Stimulated activated CD8-positive, alpha-beta memory T cell treated with anti-CD3 and anti-CD28 coated beads, Interleukin-15, amount 100 ng/mL, for 48 hours (primary cell): ENCODE measurements around the gene CNTNAP2.
"Not testable (repeated sequence)": the region's sequence is repeated elsewhere in the genome, so short reads cannot be mapped to it uniquely, and the experiment has no call there.

ENCODE experiments used
- DNase-seq, 2 donors: peaks; one replicate each; pipeline ENCODE4 v3.0.0-alpha.2; 2020; ENCODE audit warnings: low read depth in 2 of 2

The CNTNAP2 gene

GRCh38 chr7:148022832-148023231, 1906.2 kb downstream of the CNTNAP2 start:
- DNase-seq: no peak

- no peak for DNase-seq
Observed at GRCh38 chr7:148026713-148027112, 1910.1 kb downstream of the CNTNAP2 start.

DNA sequence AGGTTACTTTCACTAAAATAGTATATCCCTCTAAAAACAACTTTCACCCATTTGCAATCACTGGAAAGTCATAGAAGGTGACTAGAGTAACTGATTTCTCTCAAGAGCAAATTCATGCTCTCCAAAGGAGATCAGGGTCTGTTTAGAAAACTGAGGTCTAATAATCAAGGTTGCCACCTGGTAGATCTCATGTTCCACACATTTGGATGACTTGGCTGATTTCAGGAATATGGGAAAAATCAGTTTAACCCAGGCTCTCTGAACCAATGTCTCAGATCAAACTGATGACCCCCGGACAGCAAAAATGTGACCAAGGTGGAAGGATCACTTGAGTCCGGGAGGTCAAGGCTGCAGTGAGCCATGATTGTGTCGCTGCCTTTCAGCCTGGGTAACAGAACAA, 1911.6 kb downstream of the CNTNAP2 start:
- no peak for DNase-seq

DNA sequence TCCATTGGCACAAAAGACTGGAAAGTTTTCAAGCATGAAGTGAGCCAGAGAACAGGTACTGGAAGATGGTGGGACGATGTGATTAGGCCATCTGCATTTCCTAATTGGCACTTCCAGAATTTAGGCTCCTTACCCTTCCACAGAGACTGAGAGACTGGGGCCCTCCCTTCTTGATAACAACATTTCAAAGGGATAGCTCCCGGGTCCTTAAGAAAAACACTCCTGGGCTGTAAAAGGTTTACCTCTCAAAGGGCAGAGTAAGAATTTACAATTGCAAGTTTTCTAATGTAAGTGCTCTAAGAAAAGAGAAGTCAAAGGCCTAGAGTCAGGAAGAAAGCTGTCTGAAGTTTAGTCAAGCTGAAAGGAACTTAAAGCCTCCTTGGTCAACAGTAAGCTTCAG, 1914.4 kb downstream of the CNTNAP2 start:
- no peak for DNase-seq

DNA sequence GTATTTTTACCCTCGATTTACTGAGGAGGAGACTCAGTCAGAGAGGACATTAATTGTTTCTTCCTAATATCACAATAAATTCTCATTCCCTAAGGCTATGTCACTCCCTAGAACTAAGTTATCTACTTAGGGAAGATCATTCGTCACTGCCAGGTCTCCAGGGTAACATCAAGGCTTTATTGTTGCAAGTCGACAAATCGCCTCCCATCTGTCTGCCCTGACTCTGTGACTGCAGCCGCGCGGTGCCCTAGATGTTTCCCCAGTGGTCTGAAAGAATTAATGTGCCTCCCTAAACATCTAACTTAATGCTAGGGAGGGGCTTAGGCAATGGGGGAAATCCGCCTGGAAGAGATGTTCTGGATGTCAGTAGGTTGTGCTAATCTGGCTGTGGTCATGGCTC, 1915.2 kb downstream of the CNTNAP2 start:
- DNase-seq: no peak

DNA sequence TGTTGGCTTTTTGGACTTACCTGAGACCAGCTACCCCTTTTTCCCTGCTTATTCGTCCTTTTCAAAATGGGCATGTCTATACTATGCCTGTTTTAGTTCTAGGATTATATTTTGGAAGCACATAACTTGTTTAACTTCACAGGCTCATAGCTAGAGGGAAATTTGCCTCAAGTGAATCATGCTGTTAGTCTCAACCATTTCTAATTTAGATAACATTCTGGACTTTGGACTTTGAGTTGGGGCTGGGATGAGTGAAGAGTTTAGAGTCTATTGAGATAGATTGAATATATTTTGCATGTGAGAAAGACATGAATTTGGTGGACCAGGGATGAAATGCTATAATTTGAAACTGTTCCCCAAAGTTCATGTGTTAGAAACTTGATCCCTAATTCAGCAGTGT, 1919.3 kb downstream of the CNTNAP2 start:
- no peak for DNase-seq

GRCh38 chr7:148037044-148037443, 1920.4 kb downstream of the CNTNAP2 start:
- no peak for DNase-seq

- no peak for DNase-seq
Observed at GRCh38 chr7:148041156-148041555, 1924.6 kb downstream of the CNTNAP2 start.

DNA sequence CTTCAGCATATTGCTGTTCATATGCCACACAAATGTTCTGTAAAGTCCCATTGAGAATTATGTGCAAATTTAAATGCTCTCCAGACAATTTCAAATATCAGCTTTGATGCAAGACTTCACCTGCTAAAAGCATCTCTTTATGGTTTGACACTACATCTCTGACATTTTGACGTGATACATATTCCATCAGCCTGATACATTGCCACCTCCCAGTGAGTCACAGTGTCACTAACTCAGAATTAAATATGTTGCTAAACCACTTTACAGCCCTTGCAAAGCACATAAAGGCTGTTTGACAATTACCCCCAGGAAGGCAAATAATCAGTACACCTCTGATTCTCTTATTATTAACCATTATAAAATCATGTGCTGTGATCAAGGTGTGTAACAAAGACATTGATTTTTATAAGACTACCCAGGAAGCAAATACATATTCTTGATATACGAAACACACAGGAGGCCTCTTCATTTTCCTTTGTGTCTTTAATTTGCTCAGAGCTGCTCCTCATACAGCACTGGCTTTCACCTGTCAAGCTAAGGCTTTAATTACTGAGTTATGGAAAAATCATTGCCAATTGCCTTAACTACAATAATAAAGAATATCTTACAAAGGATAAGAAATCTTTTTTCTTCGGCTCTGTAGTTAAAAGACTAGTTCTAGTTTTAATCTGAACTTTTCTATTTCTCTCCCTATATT, 1926.5 kb downstream of the CNTNAP2 start:
- DNase-seq: no peak

GRCh38 chr7:148044173-148044572, 1927.6 kb downstream of the CNTNAP2 start:
- DNase-seq: no peak

DNA sequence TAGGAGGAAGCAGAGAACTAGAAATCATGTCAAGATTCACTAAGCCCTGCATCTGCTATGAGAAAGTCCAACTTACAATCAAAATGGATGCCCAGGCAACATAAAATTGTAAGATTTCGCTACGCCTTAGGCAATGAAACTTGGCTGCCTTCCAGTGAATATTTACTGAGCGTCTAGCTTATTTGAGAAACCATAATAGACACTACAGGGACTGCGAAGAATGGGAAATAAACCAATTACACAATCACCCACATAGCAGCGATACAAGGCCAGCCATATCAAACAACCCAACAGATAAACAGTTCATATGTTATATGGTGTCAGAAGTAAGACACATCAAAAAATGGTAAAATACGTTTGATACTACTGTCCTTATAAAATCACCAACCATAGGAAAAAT, 1928.9 kb downstream of the CNTNAP2 start:
- no peak for DNase-seq

DNA sequence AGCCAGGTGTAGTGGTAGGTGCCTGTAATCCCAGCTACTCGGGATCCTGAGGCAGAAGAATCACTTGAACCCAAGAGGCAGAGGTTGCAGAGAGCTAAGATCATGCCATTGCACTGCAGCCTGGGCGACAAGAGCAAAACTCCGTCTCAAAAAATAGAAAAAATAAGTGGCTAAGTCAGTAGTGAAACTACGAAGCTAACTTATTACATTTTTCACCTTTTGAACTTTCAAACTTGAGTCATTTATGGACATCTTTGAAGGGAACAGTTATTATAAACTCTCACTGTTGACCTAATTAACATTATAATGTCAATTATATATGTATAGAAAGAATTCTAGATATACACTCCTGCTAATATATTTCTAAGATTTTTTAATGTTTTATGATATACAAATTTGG, 1932.5 kb downstream of the CNTNAP2 start:
- DNase-seq: no peak

DNA sequence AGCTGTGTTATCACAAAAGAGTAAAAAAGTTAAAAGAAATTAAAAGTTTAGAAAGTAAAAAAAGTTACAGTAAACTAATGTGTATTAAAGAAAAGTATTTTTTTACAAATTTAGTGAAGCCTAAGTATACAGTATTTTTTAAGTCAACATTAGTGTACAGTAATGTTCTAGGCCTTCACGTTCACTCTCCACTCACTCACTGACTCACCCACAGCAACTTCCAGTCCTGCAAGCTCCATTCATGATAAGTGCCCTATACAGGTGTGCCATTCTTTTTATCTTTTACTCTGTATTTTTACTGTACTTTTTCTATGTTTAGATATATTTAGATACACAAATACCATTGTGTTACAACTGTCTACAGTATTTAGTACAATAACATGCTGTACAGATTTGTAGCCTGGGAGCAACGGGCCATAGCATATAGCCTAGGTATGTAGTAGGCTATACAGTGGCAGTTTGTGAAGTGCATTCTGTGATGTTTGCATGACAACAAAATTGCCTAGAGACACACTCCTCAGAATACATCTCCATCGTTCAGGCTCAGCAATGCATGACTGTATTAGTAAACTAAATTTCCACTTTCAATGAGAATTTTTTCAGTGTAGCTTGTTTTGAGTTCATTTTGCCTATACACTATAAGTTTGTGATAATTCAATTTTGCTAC, 1934.0 kb downstream of the CNTNAP2 start:
- no peak for DNase-seq

GRCh38 chr7:148056406-148056805, 1939.8 kb downstream of the CNTNAP2 start:
- no peak for DNase-seq

DNA sequence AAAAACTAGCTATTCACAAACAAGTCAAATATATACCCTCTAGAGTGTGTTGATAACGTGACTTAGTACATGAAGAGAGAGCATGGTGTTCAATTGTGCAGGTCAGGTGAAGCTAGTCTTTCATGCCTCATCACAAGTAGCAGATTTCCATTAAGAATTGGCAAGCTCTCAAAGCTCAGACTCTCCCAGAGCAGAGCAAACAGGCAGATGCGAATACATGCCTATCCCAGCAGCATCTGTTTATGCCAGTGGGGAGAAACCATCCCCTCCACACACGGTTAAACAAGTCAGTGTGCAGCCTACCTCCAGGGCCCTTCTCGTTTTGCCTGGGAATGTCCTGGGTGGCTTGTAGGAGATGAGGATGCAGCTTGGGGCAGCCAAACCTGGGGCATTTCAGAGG, 1941.5 kb downstream of the CNTNAP2 start:
- DNase-seq: no peak

DNA sequence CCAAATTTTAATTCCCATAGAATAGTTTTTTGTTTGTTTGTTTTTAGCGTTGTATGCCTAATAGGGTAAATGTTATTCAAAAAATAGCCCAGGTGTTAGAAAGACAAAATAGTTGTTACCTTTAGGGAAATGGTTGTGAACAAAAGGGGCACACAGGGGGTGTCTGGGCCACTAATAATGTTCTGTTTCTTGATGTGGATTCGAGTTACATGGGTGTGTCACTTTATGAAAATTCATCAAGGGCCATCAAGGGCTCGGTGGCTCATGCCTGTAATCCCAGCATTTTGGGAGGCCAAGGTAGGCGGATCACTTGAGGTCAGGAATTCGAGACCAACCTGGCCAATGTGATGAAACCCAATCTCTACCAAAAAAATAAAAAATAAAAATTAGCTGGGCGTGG, 1942.2 kb downstream of the CNTNAP2 start:
- DNase-seq: no peak

DNA sequence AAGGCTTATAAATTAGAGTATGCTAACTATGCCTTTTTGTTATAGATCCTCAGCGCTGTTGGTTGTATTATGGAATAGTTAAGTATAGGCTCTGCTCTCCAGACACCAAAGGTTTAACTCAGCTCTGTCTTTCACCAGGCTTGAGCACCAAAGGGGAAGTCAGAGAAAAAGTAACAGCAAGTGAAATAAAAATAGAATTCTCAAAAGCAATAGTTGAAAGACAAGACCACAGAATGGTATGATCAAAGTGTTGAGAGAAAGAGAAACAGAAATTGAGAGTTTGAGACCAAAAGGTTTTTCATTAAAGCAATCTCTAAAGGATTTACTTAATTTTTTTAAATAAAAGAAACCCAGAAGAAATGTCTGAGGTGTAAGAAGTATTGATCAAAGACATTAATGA, 1944.1 kb downstream of the CNTNAP2 start:
- DNase-seq: no peak

DNA sequence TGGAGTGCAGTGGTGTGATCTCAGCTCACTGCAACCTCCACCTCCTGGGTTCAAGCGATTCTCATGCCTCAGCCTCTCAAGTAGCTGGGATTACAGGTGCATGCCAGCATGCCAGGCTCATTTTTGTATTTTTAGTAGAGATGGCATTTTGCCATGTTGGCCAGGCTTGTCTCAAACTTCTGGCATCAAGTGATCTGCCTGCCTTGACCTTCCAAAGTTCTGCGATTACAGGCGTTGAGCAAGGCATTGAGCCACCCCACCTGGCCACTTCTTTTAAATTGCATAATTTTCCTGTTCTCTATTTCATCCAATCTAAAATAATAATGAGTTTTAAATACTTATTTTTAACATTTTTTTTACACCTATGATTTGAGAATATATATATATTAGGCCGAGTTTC, 1961.5 kb downstream of the CNTNAP2 start:
- DNase-seq: not testable (repeated sequence)

DNA sequence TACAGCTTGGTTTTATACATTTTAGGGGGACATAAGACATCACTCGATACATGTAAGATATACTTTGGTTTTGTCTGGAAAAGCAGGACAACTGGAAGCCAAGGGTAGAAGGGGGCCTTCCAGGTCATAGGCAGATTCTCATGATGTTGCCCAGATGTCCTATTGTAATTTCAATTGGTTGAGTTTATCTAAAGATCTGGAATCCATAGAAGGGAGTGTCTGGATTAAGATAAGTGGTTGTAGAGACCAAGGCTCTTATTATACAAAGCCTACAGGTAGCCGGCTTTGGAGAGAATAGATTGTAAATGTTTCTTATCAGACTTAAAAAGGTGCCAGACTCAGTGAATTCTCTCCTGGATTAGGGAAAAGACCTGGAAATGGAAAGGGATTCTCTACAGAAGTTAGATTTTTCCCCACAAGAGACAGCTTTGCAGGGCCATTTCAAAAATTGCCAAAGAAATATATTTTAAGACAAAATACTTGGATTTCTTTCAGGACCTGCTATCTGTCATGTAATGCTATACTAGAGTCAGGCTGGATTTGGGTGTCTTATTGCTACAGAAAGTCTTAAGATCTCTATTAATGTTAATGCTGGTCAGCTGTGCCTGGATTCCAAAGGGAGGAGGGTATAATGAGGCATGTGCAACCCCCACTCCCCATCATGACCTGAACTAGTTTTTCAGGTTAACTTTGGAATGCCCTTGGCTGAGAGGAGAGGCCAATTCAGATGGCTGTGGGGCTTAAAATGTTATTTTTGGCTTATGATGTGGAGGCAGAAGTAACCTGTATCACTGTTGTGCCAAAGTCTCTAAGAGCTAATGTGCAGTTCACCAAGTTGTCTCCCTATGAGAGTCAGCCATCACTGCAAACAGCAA, 1962.8 kb downstream of the CNTNAP2 start:
- no peak for DNase-seq

DNA sequence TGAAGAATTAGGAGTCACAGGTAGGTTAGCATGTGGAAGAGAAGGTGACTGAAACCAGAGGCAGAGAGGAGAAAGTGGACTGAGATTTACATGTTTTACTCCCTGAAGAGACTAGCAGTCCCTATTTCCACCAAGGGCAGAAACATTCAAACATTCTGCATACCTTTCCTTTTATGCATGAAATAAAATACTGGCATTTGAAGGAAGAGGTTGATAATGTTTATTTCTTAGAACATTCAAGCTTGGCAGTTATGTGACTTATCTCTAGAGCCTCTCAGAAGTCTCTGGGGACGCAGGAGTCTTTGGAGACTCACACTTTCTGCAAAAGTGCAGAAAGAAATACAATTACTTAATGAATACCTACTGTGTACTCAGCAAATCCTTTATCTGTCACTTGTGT, 1966.8 kb downstream of the CNTNAP2 start:
- DNase-seq: no peak

GRCh38 chr7:148084138-148084537, 1967.5 kb downstream of the CNTNAP2 start:
- DNase-seq: no peak

- DNase-seq: no peak
Observed at GRCh38 chr7:148091882-148092281, 1975.3 kb downstream of the CNTNAP2 start.
